Measurements from ENCODE around the gene PDZD2.

PDZD2 gene

DNA sequence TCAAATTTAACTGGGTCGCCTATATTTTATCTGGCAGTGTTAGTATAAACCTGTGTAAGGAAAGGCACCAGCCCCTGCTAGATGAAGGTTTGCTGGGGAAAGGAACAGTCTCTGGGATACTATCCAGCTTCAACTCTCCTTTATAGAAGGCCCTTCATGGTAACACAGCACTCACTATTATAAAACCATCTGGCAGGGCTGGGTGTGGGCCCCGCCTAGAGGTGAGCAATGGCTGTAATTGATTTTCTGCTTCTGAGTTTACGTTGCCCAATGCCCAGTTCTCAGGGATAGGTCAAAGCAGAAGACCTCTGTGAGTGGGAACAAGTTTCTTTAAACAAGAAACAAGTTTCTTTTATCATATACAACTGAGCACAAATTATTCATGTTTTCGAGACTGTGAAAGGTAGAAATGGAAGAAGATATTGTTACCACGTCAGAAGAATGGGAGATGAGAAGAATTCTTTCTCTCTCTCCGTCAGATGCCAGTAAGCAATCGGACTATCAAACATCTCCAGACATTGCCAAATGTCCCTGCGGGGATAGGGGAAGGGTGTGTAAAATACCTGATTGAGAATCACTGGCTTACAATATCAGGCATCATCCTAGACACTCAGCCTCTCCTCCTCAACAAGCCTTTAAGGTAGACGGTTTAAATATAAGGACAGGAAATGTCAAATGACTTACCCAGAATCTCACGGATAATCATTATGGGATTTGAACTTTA is 205.9 kb downstream of the PDZD2 start:
- ATAC-seq (ENCODE audit: low read depth) = peak; percentile 70; the same call in 2 of the 3 replicates
- no peak overlapping the region for H3K27ac ChIP-seq (ENCODE audit: poor library complexity, severe bottlenecking)
- H3K9me3 ChIP-seq (ENCODE audit: severe bottlenecking) = no peaks in the 10 kb centered on the region
- TF ChIP-seq CTCF (IDR thresholded peaks at IDR 0.05; ENCODE audit: poor library complexity, severe bottlenecking) = no peak
- H3K4me3 ChIP-seq (ENCODE audit: severe bottlenecking) = no peak overlapping the region
- H3K36me3 ChIP-seq (ENCODE audit: low read depth) = no peaks in the 10 kb centered on the region
- no peaks in the 10 kb centered on the region for H3K4me1 ChIP-seq (ENCODE audit: insufficient read depth, poor library complexity, severe bottlenecking)
- no peak for DNase-seq (ENCODE audit: low spot score)
- H3K27me3 ChIP-seq (ENCODE audit: insufficient read depth, poor library complexity, severe bottlenecking) = no peaks in the 10 kb centered on the region

GRCh38 chr5:31845361-31845760 is 206.4 kb downstream of the PDZD2 start:
- Histone ChIP-seq H3K9me3 (ENCODE audit: severe bottlenecking) (no peaks in the 10 kb centered on the region), H3K27ac (ENCODE audit: poor library complexity, severe bottlenecking) (no peak overlapping the region), H3K36me3 (ENCODE audit: low read depth) (no peaks in the 10 kb centered on the region), H3K27me3 (ENCODE audit: insufficient read depth, poor library complexity, severe bottlenecking) (no peaks in the 10 kb centered on the region), H3K4me3 (ENCODE audit: severe bottlenecking) (no peak overlapping the region), H3K4me1 (ENCODE audit: insufficient read depth, poor library complexity, severe bottlenecking) (no peaks in the 10 kb centered on the region)
- no peak for TF ChIP-seq CTCF (IDR thresholded peaks at IDR 0.05; ENCODE audit: poor library complexity, severe bottlenecking)
- ATAC-seq (ENCODE audit: low read depth) (no peak), DNase-seq (ENCODE audit: low spot score) (no peak)

DNA sequence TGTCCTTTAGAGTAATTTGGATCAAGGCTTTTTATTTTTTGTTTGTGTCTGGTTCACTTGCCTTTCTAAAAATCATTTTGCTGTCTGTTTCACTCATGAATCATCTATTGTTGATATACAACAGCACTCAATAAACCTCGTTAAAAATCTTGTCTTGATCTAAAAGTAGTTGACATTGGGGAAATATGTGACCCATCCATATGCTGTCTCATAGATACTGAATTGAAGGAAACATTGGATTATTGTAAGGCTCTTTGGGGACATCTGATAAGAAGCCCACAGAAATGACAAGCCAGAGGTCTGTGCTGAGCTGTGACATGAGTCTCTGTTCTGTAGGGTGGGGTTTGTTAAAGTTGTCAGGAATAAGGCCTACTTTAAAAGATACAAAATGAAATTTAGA is 208.0 kb downstream of the PDZD2 start:
- Histone ChIP-seq H3K9me3 (ENCODE audit: severe bottlenecking) (no peaks in the 10 kb centered on the region), H3K27me3 (ENCODE audit: insufficient read depth, poor library complexity, severe bottlenecking) (no peaks in the 10 kb centered on the region), H3K4me3 (ENCODE audit: severe bottlenecking) (no peak overlapping the region), H3K4me1 (ENCODE audit: insufficient read depth, poor library complexity, severe bottlenecking) (no peaks in the 10 kb centered on the region), H3K27ac (ENCODE audit: poor library complexity, severe bottlenecking) (no peak overlapping the region), H3K36me3 (ENCODE audit: low read depth) (no peaks in the 10 kb centered on the region)
- ATAC-seq (ENCODE audit: low read depth) = no peak
- TF ChIP-seq CTCF (IDR thresholded peaks at IDR 0.05; ENCODE audit: poor library complexity, severe bottlenecking) = no peak
- no peak for DNase-seq (ENCODE audit: low spot score)

DNA sequence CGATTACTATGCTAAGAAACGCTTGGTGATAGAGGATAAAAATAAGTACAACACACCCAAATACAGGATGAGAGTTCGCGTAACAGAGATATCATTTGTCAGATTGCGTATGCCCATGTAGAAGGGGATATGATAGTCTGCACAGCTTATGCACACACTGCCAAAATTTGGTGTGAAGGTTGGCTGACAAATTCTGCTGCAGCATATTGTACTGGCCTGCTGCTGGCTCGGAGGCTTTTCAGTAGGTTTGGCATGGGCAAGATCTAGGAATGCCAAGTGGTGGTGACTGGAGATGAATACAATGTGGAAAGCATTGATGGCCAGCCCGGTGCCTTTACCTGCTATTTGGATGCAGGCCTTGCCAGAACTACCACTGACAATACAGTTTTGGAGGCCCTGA is 208.4 kb downstream of the PDZD2 start:
- DNase-seq (ENCODE audit: low spot score) = no peak
- no peak overlapping the region for H3K27ac ChIP-seq (ENCODE audit: poor library complexity, severe bottlenecking)
- ATAC-seq (ENCODE audit: low read depth) = no peak

More for the DNA sequence above, 208.4 kb downstream of the PDZD2 start:
- Histone ChIP-seq H3K9me3 (ENCODE audit: severe bottlenecking) (no peaks in the 10 kb centered on the region), H3K27me3 (ENCODE audit: insufficient read depth, poor library complexity, severe bottlenecking) (no peaks in the 10 kb centered on the region), H3K4me1 (ENCODE audit: insufficient read depth, poor library complexity, severe bottlenecking) (no peaks in the 10 kb centered on the region), H3K4me3 (ENCODE audit: severe bottlenecking) (no peak overlapping the region), H3K36me3 (ENCODE audit: low read depth) (no peaks in the 10 kb centered on the region)
- TF ChIP-seq CTCF (IDR thresholded peaks at IDR 0.05; ENCODE audit: poor library complexity, severe bottlenecking) = no peak

Data from RWPE2 (cell line).